ENCODE data around the gene KCNAB2.

Gene KCNAB2

DNA sequence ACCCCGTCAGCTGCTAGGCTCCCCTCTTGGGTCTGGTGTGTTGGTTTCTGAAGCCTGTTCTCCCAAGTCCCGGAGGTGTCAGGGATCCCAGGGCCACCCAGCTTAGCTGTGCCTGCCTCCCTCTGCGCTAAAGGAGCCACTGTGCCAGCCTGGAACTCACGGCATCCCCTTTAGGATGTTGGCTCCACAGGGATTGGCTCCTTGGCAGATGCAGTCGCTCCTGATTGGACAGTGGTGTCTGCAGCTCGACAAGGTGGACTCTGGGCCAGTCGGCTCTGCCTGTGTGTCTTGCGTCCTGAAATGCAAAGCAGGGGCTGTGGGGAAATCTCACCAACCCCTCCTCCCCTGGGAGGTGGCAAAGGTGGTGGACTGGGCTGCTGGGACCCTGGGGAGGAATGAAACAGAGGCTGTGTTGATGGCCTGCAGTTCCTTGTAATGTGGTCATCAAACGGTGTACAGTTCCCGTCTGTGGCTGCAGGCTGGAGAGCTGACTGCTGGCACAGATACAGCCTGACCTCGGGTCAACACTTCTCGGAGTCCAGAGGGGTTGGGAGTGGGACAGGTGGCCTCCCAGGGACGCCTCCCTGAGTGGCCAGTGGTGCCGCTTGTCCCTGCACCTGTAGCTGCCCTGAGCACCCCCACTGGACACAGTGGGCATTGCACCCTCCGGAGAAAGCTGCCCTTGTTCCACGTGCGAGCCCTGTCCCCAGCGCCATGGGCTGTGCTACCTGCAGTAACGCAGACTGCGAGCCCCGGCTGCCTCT, 11.5 kb upstream of the KCNAB2 start:
- peak; percentile 25 to 58 for DNase-seq

- DNase-seq, result no peak
Measured at GRCh38 chr1:6034750-6035096, 11.0 kb upstream of the KCNAB2 start.

DNA sequence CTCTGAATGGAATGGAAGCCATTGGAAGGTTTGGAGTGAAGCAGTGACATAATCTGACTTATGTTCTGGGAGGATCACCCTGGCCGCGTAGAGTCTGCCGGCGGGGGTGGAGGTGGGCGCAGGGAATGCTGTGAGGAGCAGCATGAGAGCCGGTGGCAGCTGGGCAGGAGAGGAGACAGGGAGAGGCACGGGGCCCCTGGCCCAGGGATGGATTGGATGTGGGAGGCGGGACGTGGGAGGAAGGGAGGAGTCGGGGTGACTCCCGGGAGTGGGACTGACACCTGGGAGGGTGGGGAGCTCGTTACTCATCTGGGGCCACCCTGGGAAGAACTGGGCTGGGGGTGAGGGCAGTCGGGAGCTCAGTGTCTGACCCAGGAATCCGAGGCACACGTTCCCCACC, 10.4 kb upstream of the KCNAB2 start:
- DNase-seq, result no peak

DNA sequence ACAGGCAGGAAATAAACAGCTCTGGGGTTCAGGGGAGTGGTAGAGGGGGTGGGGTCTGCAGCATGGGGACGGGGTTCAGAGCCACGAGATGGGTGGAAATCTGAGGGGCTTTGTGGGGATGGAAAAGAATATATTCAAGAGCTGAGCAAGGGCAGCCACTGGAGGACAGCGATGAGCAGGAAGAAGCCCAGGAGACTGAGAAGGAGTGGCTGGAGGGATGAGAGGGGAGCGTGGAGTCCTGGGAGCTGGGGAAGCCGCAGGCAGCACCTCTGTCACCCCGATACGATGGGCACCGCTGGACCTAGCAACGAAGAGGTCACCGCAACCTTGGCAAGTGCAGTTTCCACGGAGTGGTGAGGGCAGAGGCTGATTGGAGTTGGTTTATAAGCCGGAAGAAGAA, 10.0 kb upstream of the KCNAB2 start:
- no peak for DNase-seq

DNA sequence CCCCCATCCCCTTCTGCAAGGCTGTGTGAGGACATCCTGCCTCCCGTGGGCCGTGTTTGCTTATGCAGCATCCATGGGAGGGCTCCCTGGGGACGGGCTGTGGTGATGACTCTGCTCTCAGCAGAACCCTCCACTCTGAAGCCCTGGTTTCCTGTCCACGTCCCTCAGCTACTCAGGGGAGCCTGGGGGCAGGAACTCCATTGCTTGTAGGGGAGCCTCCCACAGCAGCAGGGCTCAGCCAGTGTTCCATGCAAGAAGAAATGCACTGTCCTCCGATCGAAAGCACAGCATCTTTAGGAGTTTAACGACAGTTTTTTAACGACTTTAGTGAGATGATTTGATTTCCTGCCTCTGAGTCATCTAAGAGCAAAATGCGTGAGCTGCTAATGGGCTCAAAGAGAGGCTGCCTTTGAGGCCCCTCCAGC, 8.3 kb upstream of the KCNAB2 start:
- DNase-seq, result no peak

- no peak for DNase-seq
Measured at GRCh38 chr1:6038603-6039002, 7.1 kb upstream of the KCNAB2 start.

DNA sequence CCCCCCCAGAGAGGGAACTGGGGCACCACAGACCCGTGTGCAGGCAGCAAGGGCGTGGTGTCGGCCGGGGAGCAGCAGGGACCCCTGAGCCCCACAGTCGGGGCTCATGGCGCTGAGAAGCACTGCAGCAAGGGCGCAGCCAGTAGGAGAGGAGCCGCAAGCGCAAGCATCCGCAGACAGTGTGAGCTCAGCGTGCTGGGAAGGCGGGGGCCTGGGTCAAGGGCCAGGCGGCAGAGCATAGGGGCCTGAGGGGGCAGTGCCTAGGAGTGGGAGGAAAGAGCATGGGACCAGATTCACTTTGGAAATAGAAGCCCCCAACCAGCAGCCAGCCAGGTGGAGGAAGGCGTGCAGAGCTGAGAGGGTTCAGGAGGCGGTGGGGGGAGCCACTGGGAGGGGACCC, 6.7 kb upstream of the KCNAB2 start:
- no peak for DNase-seq

- DNase-seq, result no peak
Measured at GRCh38 chr1:6040444-6040843, 5.2 kb upstream of the KCNAB2 start.

GRCh38 chr1:6040861-6041415, 4.8 kb upstream of the KCNAB2 start:
- DNase-seq, result no peak

DNA sequence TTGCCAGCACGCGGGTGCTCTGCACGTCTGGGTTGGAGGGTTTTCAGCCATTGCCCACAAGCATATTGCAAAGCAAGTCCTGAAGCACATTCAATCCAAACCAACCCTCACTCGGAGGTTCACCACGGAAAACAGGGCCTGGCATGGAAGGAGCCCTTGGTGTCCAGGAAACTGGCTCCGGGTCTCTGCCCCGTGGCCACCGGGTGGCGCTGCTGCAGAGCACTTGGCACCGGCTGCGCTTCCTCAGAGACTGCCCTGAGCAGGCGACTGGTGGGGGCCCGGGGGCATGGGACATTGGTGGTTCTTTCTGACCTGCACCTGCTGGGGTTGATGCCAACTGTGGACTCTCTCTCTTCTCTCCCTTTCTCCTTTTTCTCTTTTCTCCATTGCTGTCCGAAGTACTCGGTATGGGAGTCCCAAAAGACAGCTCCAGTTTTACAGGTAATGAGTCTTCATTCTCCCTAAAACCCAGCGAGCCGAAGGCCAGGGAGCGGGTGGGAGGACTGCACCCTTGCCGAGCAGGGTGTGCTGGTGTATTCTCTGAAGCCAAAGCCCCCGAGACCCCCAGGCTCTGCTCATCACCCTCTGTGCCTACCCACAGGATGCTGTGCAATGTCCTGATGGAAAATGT, 4.1 kb upstream of the KCNAB2 start:
- peak in 1 of 2 experiments; percentile 45 for DNase-seq

DNA sequence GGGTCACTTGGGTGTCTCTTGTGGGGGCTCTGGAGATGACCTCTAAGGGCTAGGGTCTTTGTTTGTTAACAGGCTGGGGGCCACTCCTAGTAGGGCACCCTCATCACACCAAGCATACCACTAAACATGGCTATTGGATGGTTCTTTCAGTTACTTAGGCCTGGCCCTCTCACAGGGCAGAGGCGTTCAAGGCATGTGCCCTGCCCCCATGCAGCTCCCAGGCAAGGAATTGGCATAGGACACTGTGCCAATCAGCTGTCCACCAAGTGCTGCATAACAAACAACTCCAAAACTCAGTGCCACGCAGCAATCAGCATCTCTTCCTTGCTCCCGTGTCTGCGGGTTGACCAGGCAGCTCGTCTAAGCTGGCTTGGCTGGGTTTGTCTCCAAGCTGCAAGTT, 2.1 kb upstream of the KCNAB2 start:
- DNase-seq, result no peak

DNA sequence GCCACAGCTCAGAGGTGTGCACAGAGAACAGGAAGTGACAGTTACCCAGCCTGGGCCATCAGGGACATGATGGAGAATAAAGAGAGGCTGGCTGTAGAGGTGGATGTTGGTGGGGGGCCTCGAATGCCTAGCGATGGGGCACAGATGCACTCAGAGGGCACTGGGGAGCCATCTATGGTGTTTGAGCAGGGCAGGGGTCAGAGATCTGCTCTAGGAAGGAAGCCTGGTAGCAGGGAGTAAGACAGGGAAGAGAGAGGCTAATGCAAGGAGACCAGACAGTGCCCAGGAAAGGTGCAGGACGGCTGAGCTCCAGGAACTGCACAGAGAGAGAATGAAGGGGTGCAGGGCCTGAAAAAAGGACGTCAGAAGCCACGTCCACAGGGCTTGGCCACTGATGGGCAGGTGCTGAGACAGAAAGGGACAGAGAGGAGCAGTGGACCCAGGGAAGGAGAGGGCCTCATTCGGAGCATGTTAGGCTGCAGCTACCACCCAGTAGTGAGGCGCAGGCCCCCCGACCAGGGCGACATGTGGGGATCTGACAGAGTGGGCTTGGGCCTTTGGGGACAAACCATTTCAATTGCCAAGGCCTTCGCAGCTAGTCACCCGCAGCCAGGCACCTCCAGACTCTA, 1.1 kb upstream of the KCNAB2 start:
- DNase-seq, result no peak

- DNase-seq, result no peak
Measured at GRCh38 chr1:6045110-6045502, 582 bp upstream of the KCNAB2 start.

- DNase-seq, result no peak
Measured at GRCh38 chr1:6046279-6046678, 591 bp downstream of the KCNAB2 start.

DNA sequence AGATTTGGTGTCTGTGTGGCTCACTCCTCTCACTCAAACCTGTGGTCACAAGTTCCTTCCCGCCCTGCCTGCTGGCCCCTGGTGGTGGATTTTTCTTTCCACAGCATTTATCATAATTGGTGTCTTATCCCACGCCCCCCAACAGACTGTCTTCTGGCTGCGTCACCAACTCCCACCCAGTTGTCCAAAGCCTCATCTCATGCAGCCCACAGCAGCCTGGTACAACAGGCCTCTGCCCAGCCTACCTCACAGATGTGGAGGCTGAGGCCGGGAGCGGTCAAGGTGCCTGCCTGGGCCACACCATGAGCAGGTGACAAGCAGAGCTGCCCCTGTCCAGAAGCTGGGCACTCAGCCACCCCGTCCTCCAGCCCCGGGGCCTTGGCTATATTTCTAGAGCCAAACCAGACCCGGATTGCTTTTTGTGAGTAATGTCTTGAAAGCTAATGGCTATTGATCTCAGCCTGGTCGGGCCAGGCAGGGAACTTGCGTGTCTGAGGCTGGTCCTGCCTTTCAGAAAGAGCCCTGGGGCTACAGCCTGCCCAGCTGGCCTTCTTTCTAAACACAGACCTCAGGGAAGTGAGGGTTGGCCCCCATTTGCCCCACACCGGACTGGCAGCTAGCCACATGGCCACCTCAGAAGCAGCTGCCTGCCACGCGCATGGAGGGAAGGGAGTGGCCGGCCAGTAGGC, 2.6 kb downstream of the KCNAB2 start:
- no peak for DNase-seq

DNA sequence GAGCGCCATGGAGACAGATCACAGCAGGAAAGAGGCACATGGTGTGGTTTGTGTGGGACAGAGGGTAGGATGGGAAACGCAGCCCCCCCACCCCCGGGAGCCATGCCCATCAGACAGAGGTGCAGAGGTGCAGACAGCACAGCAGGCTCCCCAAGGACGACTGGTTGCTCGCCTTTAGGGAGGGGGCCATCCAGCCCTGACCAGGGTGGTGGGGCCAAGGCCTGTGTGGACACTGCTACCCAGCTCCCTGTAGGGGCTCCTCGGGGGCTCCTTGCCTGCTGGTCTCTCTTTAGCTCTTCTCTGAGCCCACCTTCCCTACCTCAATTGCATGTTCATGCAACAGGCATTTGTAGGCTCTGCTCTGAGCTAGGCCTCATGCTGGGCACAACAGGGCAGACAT, 3.7 kb downstream of the KCNAB2 start:
- no peak for DNase-seq

DNA sequence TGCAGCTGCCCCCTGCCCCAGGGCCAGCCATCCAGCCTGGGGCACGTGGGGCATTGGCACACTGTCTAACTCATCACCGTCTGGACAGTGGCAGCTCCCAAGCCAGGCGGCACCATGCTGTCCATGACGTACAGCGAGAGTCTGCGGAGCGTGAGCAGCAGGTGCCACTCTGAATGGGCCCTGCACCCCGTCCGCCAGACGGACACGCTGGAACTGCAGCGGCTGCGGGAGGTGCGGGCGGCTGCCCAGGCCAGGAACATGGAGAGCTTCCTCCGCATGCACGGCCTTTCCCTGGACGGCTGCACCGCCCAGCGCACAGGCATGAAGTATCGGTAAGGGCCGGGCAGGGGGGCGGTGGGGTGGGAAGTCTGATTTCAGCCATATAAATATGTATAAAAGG, 5.7 kb downstream of the KCNAB2 start:
- DNase-seq, result no peak

DNA sequence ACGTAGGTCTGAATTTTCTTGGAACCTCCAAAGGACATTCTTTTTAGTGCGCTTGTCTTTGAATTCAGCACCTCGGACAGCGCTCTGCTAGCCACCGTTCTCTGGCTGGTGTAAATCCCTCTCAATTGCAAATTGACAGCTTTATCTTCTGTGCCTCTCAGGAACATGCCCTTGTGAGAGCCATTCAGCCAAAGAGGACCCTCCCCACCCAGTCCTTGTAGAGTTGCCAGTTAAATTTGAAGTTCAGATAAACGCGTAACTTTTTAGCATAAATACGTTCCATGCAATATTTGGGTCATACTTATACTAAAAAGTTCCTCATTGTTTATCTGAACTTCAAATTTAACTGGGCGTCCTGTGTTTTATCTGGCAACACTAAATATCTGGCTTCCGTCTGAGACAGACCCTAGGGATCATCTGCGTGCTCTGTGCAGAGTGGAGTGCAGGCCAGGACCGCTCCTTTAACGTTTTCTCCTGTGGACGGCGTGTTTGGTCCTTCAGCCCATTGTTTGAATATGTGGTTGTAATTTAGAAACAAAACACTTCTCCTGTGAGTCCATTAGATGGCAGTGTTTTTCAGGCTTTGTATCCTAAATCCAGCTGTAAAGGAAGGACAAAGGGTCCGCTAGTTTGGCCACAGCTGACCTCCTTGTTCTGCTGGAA, 7.0 kb downstream of the KCNAB2 start:
- DNase-seq, result peak; percentile 39 to 48

GRCh38 chr1:6053206-6053546, 7.5 kb downstream of the KCNAB2 start:
- no peak for DNase-seq

DNA sequence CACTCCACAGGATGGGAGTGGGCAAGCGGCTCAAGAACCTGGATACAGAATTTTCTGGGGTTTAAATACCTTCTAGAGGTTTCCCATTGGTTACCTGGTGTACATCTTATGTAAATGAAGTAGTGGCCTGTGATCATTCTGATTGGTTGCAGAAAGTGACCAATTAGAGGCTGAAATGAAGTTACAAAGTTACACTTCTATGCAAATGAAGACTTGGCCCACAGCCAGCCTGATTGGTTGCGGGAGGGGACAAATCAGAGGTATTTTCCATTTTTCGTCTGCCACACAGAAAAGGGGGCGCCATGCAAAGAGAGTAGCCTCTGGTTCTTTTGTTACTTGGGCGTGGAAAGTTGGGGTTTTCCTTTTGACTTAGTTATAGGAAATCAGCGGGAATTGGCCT, 8.9 kb downstream of the KCNAB2 start:
- DNase-seq, result no peak

DNA sequence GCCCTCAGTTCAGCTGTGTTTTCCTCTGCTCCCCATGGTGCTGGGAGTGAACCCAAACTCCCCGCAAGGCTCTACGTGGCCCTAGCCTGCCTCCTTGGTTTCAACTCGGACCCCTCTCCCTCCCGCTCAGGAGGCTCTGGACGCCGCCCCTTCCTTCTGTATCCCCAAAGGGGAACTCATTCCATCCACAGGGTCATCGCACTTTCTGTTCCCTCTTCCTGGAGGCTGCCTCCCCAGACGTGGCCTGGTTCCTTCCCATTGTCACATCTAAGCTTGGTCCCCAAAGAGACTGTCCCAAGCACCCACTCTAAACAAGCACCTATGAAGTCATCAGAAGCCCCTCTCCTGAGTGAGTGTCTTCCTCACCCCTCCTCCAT, 10.9 kb downstream of the KCNAB2 start:
- DNase-seq, result no peak

GRCh38 chr1:6057170-6057845, 11.6 kb downstream of the KCNAB2 start:
- DNase-seq, result no peak

GRCh38 chr1:6059866-6060265, 14.2 kb downstream of the KCNAB2 start:
- no peak for DNase-seq
